HepG2 (cell line): ENCODE results near the gene CEMP1. TPM values are rescaled to one million over a fixed set of nuclear protein-coding genes. Genes with fewer than 3 reads are reported as not detected.

Experiments
- ATF4 ChIP-seq, 2 experiments: fragments of 450-650 bp in 1 of 2; sonication (generic) in 1 of 2; formaldehyde crosslinking; IDR thresholded peaks; 2 replicates each; pipeline versions ENCODE4 v1.5.0 to v1.8.0; 2020 to 2022; ENCODE audit warnings: mild to moderate bottlenecking in 1 of 2, missing genetic modification reagents in 1 of 2
- HDAC2 ChIP-seq: sonication (generic); formaldehyde crosslinking; IDR thresholded peaks from 2 replicates; pipeline ENCODE4 v1.4.0; 2020; ENCODE audit warnings: missing genetic modification reagents
- NFAT5 ChIP-seq: sonication (generic); formaldehyde crosslinking; IDR thresholded peaks from 2 replicates; pipeline ENCODE4 v1.4.0; 2020; ENCODE audit warnings: missing genetic modification reagents
- SNAPC4 ChIP-seq: sonication (generic); formaldehyde crosslinking; IDR thresholded peaks from 2 replicates; pipeline ENCODE4 v1.4.0; 2020; ENCODE audit warnings: mild to moderate bottlenecking, missing genetic modification reagents
- SP5 ChIP-seq: IDR thresholded peaks from 2 replicates; pipeline ENCODE4 v1.6.1; 2016; ENCODE audit warnings: low read depth, borderline replicate concordance
- STAT5B ChIP-seq: sonication (generic); formaldehyde crosslinking; IDR thresholded peaks from 2 replicates; pipeline ENCODE4 v1.4.0; 2020; ENCODE audit warnings: missing genetic modification reagents
- ZBTB49 ChIP-seq: sonication (generic); formaldehyde crosslinking; IDR thresholded peaks from 2 replicates; pipeline ENCODE4 v1.4.0; 2020; ENCODE audit warnings: missing genetic modification reagents, borderline replicate concordance
- ZFP36L1 ChIP-seq: sonication (generic); formaldehyde crosslinking; IDR thresholded peaks from 2 replicates; pipeline ENCODE4 v1.8.0; 2022; ENCODE audit warnings: mild to moderate bottlenecking, missing genetic modification reagents, moderate library complexity
- ZMYM3 ChIP-seq: sonication (generic); formaldehyde crosslinking; IDR thresholded peaks from 2 replicates; pipeline ENCODE4 v1.5.1; 2020; ENCODE audit warnings: mild to moderate bottlenecking, missing genetic modification reagents
- ZNF281 ChIP-seq: sonication (generic); formaldehyde crosslinking; IDR thresholded peaks from 2 replicates; pipeline ENCODE4 v1.4.0; 2020; ENCODE audit warnings: missing genetic modification reagents, borderline replicate concordance
- ZNF816 ChIP-seq: sonication (generic); formaldehyde crosslinking; IDR thresholded peaks from 2 replicates; pipeline ENCODE4 v1.8.0; 2022; ENCODE audit warnings: missing genetic modification reagents, mild to moderate bottlenecking, borderline replicate concordance
- polyA plus RNA-seq, 8 experiments: library from polyadenylated mRNA; depleted of rRNA in 3 of 8; stranded (reverse) in 7 of 8; unstranded in 1 of 8; fragments of >200 nt; fragmentation: Illumina TruSeq in 4 of 8; extraction: Trizol in 4 of 8; gene quantifications; 2 replicates each; pipeline versions ENCODE4 v1.2.1 to v1.2.3, GENCODE V29; 2011 to 2016; ENCODE audit warnings: low read depth in 4 of 8, missing spikeins in 1 of 8, mixed read lengths in 1 of 8; ENCODE audit not compliant: insufficient read depth in 1 of 8
- total RNA-seq, 5 experiments: library from RNA; depleted of rRNA; stranded (reverse); fragments of >200 nt; fragmentation: Illumina TruSeq; extraction: Trizol; gene quantifications; 2 replicates each; pipeline ENCODE4 v1.2.3, GENCODE V29; 2016; ENCODE audit warnings: low read depth in 1 of 5

Gene CEMP1
- total and polyA plus RNA-seq, 2 of the 13 experiments (the other 11 are each of a cell fraction or from before 2014, with no cell fraction given), result not detected

- TF ChIP-seq ZMYM3 (CRISPR knock-in tag) (no peak), ZNF281 (CRISPR knock-in tag) (no peak), ZBTB49 (no peak), HDAC2 (CRISPR knock-in tag) (no peak), SP5 (CRISPR knock-in tag) (no peak), SNAPC4 (CRISPR knock-in tag) (no peak), ZFP36L1 (CRISPR knock-in tag) (no peak), STAT5B (CRISPR knock-in tag) (no peak), ZNF816 (no peak), ATF4 (CRISPR knock-in tag; IDR thresholded peaks at IDR 0.05) (no peak), NFAT5 (CRISPR knock-in tag) (no peak)
Observed at GRCh38 chr16:2516391-2517240, 14.6 kb downstream of the CEMP1 start (continued).
